HG03066 (cell line): Measurements from ENCODE around the gene PPP2R3B.
"Not testable (repeated sequence)": the region's sequence is repeated elsewhere in the genome, so short reads cannot be mapped to it uniquely, and the experiment has no call there.

Experiments
- ATAC-seq: cut with Tn5 transposase; IDR thresholded peaks from one replicate; pipeline ENCODE4 v1.9.1; 2021; ENCODE audit warnings: low read depth; ENCODE audit not compliant: unreplicated experiment

Gene PPP2R3B

DNA sequence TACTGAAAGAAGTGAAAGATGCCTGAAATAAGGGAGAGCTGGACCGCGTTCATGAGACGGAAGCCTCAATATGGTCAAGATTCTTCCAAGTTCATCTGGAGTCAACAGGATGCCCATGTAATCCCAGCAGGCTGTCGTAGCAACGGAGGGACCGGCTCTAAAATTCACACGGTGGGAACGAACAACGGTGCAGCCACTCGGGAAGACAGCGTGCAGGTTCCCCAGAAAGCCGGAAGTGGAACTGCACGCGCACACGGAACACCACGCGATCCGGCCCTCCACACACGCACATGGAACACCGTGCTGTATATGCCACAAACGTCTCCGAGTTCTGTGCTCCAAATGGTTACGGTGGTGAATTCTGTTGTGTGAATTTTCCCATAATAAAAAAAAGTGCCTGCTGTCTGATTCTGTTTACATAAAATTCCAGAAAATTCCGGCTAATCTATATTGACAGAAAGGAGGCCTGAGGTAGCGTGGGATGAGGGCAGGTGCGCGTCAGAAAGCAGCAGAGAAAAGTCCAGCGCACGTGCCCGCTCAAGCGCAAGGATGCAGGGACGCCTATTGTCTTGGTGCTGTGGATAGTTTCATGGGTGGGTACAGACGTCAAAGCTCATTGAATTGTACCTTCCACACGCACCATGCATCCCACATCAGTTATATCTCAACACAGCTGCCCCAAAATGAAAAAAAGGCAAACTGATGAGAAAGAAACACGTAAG, 31.2 kb downstream of the PPP2R3B start:
- no peak for ATAC-seq

DNA sequence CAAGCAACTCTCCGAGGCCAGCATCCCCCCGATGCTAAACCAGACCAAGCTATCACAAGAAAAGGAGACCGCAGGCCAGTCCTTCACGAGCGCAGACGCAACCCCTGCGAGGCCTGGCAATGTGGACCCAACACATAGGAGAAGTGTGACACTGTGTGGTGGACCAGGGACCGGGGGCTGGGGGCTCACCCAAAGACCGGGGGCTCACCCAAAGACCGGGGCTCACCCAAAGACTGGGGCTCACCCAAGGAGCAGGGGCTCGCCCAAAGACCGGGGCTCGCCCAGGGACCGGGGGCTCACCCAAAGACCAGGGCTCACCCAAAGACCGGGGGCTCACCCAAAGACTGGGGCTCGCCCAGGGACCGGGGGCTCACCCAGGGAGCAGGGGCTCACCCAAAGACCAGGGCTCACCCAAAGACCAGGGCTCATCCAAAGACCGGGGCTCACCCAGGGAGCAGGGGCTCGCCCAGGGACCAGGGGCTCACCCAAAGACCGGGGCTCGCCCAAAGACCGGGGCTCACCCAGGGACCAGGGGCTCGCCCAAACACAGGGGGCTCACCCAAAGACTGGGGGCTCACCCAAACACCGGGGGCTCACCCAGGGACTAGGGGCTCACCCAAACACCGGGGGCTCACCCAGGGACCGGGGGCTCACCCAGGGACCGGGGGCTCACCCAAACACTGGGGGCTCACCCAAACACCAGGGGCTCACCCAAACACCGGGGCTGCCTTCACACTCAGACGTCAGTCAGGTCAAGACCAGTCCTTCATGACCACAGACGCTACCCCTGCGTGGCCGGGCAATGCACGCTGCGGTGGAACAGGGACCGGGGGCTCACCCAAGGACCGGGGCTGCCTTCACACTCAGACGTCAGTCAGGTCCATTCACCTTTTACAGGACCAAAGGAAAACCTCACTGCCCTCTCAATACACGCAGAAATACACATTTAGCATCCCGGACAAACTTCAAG, 32.9 kb downstream of the PPP2R3B start:
- ATAC-seq: no peak

GRCh38 chrX:352582-353314, 34.0 kb downstream of the PPP2R3B start:
- ATAC-seq: no peak

- no peak for ATAC-seq
These were observed 34.5 kb downstream of the PPP2R3B start for GRCh38 chrX:352181-352580.

GRCh38 chrX:351736-352135, 35.0 kb downstream of the PPP2R3B start:
- no peak for ATAC-seq

- not testable (repeated sequence) for ATAC-seq
These were observed 35.4 kb downstream of the PPP2R3B start for GRCh38 chrX:351324-351641.

DNA sequence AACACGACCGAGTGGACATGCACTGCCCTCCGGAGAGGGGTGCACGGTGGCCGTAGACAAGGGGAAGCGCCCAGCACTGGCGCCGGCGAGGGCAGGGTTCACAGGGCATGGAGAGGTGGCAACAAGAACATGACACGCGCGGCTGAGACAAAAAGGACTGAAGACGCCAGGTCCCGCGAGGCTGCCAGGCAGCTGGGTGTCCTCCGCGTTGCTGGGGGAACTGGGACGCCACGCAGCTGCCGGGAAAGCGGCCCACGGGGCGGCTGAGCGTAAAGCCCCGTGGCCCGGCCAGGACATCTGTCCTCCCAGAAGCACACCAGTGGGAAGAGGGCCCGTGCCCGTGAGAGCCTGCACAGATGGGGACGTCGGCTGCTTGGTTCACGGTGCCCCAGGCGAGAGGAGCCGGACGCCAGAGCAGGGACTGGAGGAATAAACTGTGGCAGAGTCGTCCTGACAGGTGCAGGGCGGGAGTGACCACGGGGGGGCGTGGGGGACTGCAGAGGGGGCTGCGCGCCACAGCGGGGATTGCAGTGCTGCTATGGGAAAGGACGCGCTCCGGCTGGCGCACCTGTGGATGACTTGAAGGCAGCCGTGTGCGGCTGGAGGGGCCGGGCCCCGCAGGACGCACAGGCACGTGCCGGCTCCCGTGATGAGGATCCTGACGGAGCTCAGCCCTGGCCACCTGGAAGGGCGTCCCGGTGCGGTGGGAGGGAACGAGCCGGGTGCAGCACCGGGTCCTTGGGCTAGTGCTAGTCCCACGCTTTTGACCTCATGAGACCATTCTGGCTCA, 36.0 kb downstream of the PPP2R3B start:
- no peak for ATAC-seq

DNA sequence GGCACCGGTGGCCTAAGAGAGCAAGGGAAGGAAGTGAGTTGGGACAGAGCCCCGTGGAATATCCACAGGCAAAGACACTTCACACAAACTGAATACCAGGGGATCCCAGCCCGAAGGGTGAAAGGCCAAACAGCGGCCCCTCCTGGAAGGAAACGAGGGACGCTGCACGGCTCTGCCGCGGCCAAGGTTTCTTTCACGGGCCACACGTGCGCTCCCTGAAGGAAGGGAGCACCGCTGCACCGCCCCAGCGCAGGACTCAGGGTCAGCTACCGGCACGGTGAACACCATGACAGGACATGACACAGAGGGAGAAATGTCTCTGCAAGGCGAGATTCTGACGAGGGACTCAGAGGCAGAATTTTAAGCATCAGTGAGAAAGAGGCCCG, 36.6 kb downstream of the PPP2R3B start:
- no peak for ATAC-seq

DNA sequence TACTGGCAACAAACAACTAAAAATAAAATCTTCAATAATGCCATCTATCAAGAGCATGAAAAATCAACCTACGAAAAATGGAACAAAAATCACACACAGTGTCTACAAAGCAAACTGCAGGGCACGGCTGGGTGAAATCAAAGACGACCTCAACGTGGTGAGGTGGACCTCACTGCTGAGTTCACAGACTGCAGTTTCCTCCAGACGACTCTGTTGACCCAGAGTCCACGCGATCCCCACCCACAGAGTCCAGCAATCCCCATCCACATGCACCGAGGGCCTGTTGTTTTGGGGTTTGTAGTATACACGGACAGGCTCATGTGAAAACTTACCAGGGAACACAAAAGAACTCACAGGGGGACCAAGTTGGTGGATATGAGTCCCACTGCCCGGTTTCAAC, 37.0 kb downstream of the PPP2R3B start:
- ATAC-seq: no peak

DNA sequence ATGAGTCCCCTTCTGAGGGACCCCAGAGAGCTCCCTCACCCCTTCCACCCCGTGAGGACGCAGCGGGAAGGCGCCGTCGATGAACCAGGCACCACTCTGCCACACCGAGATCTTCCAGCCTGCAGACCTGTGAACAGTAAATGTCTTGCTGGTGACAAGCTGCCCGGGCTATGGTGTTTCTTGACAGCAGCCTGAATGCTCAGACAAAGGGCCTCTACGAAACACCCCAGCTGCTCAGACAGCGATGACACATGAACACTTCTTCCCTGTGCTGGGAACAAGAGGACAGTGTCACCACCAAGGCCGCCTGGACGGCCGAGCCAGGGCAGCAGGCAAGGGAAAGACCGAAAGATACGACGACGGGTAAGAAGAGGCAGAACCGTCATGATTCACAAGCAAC, 37.5 kb downstream of the PPP2R3B start:
- ATAC-seq: no peak

- ATAC-seq: no peak
These were observed 38.1 kb downstream of the PPP2R3B start for GRCh38 chrX:348461-349117.

DNA sequence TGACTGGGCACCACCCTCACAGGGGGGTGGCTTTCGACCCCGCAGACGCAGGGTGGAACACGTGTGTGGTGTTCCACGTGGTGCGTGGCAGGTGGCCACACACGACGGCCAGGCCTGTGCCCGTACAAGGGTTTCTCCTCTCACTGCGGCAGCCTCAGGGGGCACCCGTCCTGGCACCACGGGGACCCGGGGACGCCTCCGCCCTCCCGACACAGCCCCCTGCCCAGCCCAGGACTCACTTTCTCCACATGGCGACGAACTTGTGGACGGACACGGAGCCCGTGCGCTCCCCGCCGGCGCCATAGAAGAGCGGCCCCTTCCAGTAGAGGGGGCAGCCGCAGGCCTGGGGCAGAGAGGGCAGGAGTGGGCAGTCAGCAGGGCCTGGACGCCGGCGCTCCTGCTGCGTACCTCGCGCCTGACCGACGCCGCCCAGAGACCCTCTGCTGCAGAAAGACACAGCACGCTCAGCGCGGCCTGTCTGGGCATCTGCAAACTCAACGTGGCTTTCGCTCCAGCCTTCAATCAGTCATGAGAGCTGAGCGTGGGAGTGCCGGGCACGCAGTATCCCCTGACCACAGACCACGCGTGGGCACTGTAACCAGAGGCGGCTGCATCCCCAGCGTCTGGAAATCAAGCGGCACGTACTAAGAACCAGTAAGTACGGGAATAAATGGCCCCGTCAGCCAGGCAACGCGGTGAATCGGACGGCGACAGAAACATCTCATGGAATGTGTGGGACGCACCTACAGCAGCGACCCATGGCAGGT, 39.2 kb downstream of the PPP2R3B start:
- ATAC-seq: no peak

DNA sequence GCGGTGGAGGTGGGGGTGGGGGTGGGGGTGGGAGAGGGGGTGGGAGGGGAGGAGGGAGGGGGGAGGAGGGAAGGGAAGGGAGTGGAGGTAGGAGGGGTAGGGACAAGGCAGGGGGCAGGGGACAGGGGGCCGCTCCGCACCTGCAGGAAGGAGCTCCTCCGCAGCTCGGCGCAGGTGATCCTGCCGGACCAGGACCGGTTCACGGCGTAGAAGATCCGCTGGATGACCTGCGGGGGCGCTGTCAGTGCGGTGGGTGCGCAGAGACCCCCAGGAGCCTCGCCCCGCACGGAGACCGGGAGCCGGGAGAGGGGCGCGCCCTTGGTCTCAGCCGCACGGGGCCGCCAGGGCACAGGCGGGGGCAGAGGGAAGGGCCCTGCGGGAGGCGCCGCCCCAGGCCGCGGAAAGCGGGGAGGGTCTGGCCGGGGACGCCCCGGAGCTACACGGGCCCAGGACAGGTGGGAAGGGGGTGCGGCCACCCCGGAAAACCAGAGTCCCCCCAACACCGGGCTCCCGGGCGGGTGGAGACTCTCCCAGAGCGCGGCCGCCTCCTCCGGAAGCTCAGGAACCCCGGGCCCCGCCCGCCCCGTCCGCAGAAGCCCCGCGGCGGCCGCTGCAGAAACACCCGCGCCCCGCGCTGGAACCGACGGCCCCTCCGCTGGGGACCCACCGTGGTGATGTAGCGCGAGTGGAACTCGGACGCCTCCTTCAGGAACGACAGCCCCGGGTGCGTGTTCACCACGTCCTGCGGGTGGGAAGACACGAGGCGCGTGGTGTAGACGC, 40.5 kb downstream of the PPP2R3B start:
- ATAC-seq: no peak

GRCh38 chrX:345020-345925, 41.4 kb downstream of the PPP2R3B start:
- no peak for ATAC-seq

- ATAC-seq: no peak
These were observed 42.3 kb downstream of the PPP2R3B start for GRCh38 chrX:344371-344901.

- no peak for ATAC-seq
These were observed 45.1 kb downstream of the PPP2R3B start for GRCh38 chrX:341541-342101.
